ENCODE data around the gene CCDC120. TPM values are rescaled to one million over a fixed set of nuclear protein-coding genes. Genes with fewer than 3 reads are reported as not detected.

The CCDC120 gene
- total and polyA plus RNA-seq, 8 donors = 4.5 to 10.6 (median 7.1) TPM

DNA sequence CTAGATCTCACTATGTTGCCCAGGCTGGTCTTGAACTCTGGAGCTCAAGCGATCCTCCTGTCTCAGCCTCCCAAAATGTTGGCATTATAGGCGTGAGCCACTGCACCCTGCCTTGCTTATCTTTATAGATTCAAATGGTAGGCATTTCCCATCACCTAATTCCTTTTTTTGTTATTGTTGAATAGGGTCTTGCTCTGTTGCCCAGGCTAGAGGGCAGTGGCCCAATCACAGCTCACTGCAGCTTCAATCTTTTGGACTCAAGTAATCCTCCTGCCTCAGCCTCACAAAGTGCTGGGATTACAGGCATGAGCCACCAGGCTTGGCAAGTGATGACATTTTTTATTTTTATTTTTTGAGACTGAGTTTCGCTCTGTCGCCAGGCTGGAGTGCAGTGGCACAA, 37.6 kb downstream of the CCDC120 start:
- DNase-seq (no peak), FAIRE-seq (no peak), ATAC-seq (no peak)
- H3K4me3 ChIP-seq = no peak overlapping the region
- intact Hi-C loops (cut with DNase I) = no loop called here
- H3K27ac ChIP-seq = no peak overlapping the region
- H3K4me1 ChIP-seq = no peaks in the 10 kb centered on the region
- WGBS, 2 donors = 92 to 98% methylated on average over 4 of the region's 4 CpGs
- no peaks in the 10 kb centered on the region for H3K9me3 ChIP-seq
- H3K27me3 ChIP-seq = no peaks in the 10 kb centered on the region
- TF ChIP-seq, protein P1, sequence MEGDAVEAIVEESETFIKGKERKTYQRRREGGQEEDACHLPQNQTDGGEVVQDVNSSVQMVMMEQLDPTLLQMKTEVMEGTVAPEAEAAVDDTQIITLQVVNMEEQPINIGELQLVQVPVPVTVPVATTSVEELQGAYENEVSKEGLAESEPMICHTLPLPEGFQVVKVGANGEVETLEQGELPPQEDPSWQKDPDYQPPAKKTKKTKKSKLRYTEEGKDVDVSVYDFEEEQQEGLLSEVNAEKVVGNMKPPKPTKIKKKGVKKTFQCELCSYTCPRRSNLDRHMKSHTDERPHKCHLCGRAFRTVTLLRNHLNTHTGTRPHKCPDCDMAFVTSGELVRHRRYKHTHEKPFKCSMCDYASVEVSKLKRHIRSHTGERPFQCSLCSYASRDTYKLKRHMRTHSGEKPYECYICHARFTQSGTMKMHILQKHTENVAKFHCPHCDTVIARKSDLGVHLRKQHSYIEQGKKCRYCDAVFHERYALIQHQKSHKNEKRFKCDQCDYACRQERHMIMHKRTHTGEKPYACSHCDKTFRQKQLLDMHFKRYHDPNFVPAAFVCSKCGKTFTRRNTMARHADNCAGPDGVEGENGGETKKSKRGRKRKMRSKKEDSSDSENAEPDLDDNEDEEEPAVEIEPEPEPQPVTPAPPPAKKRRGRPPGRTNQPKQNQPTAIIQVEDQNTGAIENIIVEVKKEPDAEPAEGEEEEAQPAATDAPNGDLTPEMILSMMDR (IDR thresholded peaks at IDR 0.05) = no peak
- no peaks in the 10 kb centered on the region for H3K36me3 ChIP-seq

GRCh38 chrX:49100704-49101628, 42.2 kb downstream of the CCDC120 start:
- H3K4me1 ChIP-seq = no peaks in the 10 kb centered on the region
- H3K4me3 ChIP-seq = peak overlapping the region; percentile 16 to 57 (median 32)
- H3K27me3 ChIP-seq = no peaks in the 10 kb centered on the region
- ATAC-seq (peak; percentile 97 to 99 (median 98)), DNase-seq (peak; percentile 86 to 96 (median 91)), FAIRE-seq (no peak)
- intact Hi-C loops (cut with DNase I) = no loop called here
- peak overlapping the region; percentile 62 to 69 (median 66) for H3K27ac ChIP-seq
- H3K36me3 ChIP-seq = no peaks in the 10 kb centered on the region
- 1 to 36% methylated on average over 74 of the region's 74 CpGs for WGBS, 2 donors
- no peaks in the 10 kb centered on the region for H3K9me3 ChIP-seq
- TF ChIP-seq, protein P1 (IDR thresholded peaks at IDR 0.05) = no peak

DNA sequence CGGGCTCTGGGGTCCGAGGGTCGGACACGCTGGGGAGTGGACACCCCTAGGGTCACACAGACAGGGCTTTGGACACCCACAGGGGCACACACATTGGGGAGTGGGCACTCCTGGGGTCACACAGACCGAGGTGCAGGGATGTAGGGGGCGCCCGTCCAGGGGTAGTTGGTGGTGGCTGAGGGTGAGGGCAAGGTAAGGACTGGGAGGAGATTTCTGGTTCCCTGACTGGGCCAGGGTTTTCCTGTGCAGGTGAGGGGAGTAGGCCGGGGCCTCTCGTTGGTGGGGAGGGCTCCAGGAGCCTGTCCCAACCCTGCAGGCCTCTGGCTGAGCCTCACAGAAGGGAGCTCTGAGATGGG, 42.8 kb downstream of the CCDC120 start:
- H3K9me3 ChIP-seq = no peaks in the 10 kb centered on the region
- TF ChIP-seq, protein P1 (IDR thresholded peaks at IDR 0.05) = no peak
- no peaks in the 10 kb centered on the region for H3K4me1 ChIP-seq
- DNase-seq = peak in 3 of 6 donors; percentile 22 to 55 (median 33)
- peak in 3 of 4 donors; percentile 4 to 8 (median 5) for ATAC-seq
- H3K36me3 ChIP-seq = no peaks in the 10 kb centered on the region
- WGBS, 2 donors = 12 to 41% methylated on average over 9 of the region's 9 CpGs
- peak overlapping the region in 3 of 4 donors; percentile 35 to 69 (median 62) for H3K27ac ChIP-seq
- FAIRE-seq = no peak
- intact Hi-C loops (cut with DNase I) = no loop called here
- no peaks in the 10 kb centered on the region for H3K27me3 ChIP-seq
- H3K4me3 ChIP-seq = peak overlapping the region; percentile 6 to 57 (median 28)

DNA sequence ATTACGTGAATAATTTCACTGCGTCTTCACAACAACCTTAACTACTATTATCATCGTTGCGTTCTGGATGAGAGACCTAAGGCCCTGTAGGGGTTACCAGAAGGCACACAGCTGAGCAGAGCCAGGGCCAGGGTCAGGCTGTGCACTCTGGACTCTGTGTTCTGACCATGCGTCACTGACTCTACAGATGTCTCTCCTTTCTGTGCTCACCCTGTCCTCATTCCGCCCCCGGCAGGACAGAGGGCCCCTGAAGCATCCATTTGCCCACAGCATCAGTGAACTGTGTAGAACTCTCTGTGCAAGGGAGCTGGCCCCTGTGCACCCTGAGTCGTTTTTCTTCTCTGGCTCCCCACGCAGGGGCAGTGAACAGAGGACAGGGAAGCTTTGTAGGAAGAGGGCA, 43.4 kb downstream of the CCDC120 start:
- Histone ChIP-seq H3K4me3 (no peak overlapping the region), H3K36me3 (no peaks in the 10 kb centered on the region), H3K27ac (no peak overlapping the region), H3K4me1 (no peaks in the 10 kb centered on the region), H3K27me3 (no peaks in the 10 kb centered on the region), H3K9me3 (no peaks in the 10 kb centered on the region)
- DNase-seq (no peak), FAIRE-seq (no peak), ATAC-seq (no peak)
- TF ChIP-seq, protein P1 (IDR thresholded peaks at IDR 0.05) = no peak
- intact Hi-C loops (cut with DNase I) = no loop called here
- 76 to 84% methylated on average over 9 of the region's 9 CpGs for WGBS, 2 donors

DNA sequence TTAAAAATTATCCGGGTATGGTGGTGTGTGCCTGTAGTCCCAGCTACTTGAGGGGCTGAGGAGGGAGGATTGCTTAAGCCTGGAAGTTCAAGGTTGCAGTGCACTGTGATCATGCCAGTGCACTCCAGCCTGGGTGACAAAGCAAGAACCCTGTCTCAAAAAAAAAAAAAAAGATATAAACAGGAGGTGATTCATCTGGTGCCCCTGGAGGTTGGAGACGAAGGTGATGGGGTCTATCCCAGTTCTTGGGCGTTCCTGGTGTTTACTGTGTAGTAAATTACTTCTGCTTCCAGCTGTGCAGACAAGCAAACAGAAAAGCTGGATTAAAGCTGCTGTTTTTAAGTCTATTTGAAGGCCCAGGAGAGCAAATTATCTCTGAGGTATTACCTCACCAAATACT, 44.8 kb downstream of the CCDC120 start:
- no peaks in the 10 kb centered on the region for H3K9me3 ChIP-seq
- H3K27ac ChIP-seq = no peak overlapping the region
- no peaks in the 10 kb centered on the region for H3K27me3 ChIP-seq
- H3K4me3 ChIP-seq = no peak overlapping the region
- no peak for DNase-seq
- TF ChIP-seq, protein P1 (IDR thresholded peaks at IDR 0.05) = no peak
- H3K4me1 ChIP-seq = no peaks in the 10 kb centered on the region
- ATAC-seq = no peak
- FAIRE-seq = no peak
- no peaks in the 10 kb centered on the region for H3K36me3 ChIP-seq
- 46 to 74% methylated on average over 3 of the region's 3 CpGs for WGBS, 2 donors
- intact Hi-C loops (cut with DNase I) = no loop called here
